Left lung (tissue), 10 donors: Measurements from ENCODE around the gene TNIK. TPM values are rescaled to one million over a fixed set of nuclear protein-coding genes. Genes with fewer than 3 reads are reported as not detected.

Experiments used
- ATAC-seq: fragments of 200-7000 bp; cut with Tn5 transposase; one replicate; pipeline ENCODE4 v1.9.1; 2020; ENCODE audit warnings: moderate library complexity
- DNase-seq, 4 donors: peaks; one replicate each; pipeline ENCODE4 v3.0.0-alpha.2; 2013 to 2020
- H3K27ac ChIP-seq, 2 donors: fragments of 200-600 bp; sonication (generic) in 1 of 2; one replicate each; pipeline versions ENCODE4 v1.5.0 to v1.8.0; 2020 to 2021
- H3K27me3 ChIP-seq, 2 donors: fragments of 200-600 bp; sonication (generic) in 1 of 2; one replicate each; pipeline versions ENCODE4 v1.5.0 to v1.8.0; 2020 to 2021
- H3K36me3 ChIP-seq, 2 donors: fragments of 200-600 bp; sonication (generic) in 1 of 2; one replicate each; pipeline versions ENCODE4 v1.5.0 to v1.8.0; 2020 to 2021
- H3K4me1 ChIP-seq, 2 donors: fragments of 200-600 bp; one replicate each; pipeline ENCODE4 v1.8.0; 2021
- H3K4me3 ChIP-seq, 2 donors: fragments of 200-600 bp; sonication (generic) in 1 of 2; one replicate each; pipeline versions ENCODE4 v1.5.0 to v1.8.0; 2020 to 2021; ENCODE audit warnings: mild to moderate bottlenecking in 1 of 2
- H3K9me3 ChIP-seq, 2 donors: fragments of 200-600 bp; sonication (generic) in 1 of 2; one replicate each; pipeline versions ENCODE4 v1.5.0 to v1.8.0; 2020 to 2021
- CTCF ChIP-seq, 2 donors: fragments of 200-600 bp; sonication (generic) in 1 of 2; IDR thresholded peaks; one replicate each; pipeline versions ENCODE4 v1.5.0 to v1.8.0; 2021; ENCODE audit warnings: antibody characterized with exemption in 2 of 2
- intact Hi-C, 2 donors: fragments of 100-400 bp; cut with DNase I; formaldehyde crosslinking; loops; one replicate each; pipeline versions ENCODE4 v1.11.2 to v1.14.2; 2022
- polyA plus RNA-seq, 6 donors: library from polyadenylated mRNA; unstranded; fragments of 120-200 nt; gene quantifications; one replicate each; pipeline ENCODE4 v1.2.1, GENCODE V29; 2013; ENCODE audit not compliant: insufficient read length in 6 of 6
- total RNA-seq, 2 donors: library from RNA; stranded (reverse); fragmentation: NEBNext Ultra II Directional; extraction: Animal tissue kit (Norgen Biotek cat#: 25700); gene quantifications; one replicate each; pipeline ENCODE4 v1.2.1, GENCODE V29; 2021
- donor health status: DM: no; HTN: yes; CAD: no.
- donor health status: DM: no; HTN: no; CAD: no.

TNIK gene
- total and polyA plus RNA-seq, 8 donors, result 14.8 to 42.0 (median 17.4) TPM

DNA sequence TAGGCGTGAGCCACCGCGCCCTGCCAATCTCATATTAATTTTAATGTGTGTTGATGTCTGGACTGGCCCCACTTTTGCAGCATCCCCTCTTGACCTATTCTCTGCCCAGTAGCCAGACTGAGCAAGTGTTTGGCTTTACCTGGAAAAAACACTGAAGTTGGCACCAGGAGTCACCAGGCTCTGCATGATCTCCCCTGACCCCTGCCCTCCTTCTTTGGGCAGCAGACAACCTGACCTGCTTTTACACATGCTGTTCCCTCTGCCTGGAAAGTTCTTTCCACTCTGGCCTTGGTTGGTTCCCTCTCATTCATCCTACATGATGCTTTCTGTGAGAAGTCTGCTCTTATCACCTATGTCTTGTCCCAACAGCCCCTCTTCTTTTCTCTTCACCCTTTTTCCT is 365.8 kb downstream of the TNIK start:
- DNase-seq, result no peak
- Histone ChIP-seq H3K4me1 (peaks cover 0 to 5% of the 10 kb centered on the region in 2 donors), H3K9me3 (no peaks in the 10 kb centered on the region), H3K4me3 (no peak overlapping the region), H3K27me3 (no peaks in the 10 kb centered on the region), H3K27ac (no peak overlapping the region), H3K36me3 (peaks cover 0 to 5% of the 10 kb centered on the region in 2 donors)
- intact Hi-C loops, result no loop called here
- TF ChIP-seq CTCF (IDR thresholded peaks at IDR 0.05), result no peak
- ATAC-seq, result no peak

GRCh38 chr3:171093462-171093861 is 366.7 kb downstream of the TNIK start:
- TF ChIP-seq CTCF (IDR thresholded peaks at IDR 0.05), result no peak
- peaks cover 0 to 5% of the 10 kb centered on the region in 2 donors for H3K36me3 ChIP-seq
- no peaks in the 10 kb centered on the region for H3K27me3 ChIP-seq
- intact Hi-C loops, result no loop called here
- H3K27ac ChIP-seq, result no peak overlapping the region
- ATAC-seq (no peak), DNase-seq (no peak)
- no peaks in the 10 kb centered on the region for H3K9me3 ChIP-seq
- no peak overlapping the region for H3K4me3 ChIP-seq
- H3K4me1 ChIP-seq, result peaks cover 0 to 5% of the 10 kb centered on the region in 2 donors

- Histone ChIP-seq H3K27me3 (no peaks in the 10 kb centered on the region), H3K4me1 (peaks cover 0 to 5% of the 10 kb centered on the region in 2 donors), H3K4me3 (no peak overlapping the region), H3K36me3 (peaks cover 0 to 5% of the 10 kb centered on the region in 2 donors), H3K27ac (no peak overlapping the region), H3K9me3 (no peaks in the 10 kb centered on the region)
- no peak for TF ChIP-seq CTCF (IDR thresholded peaks at IDR 0.05)
- peak in 2 of 4 donors; percentile 64 to 80 for DNase-seq
- peak; percentile 27 for ATAC-seq
- intact Hi-C loops, result no loop called here
These were observed 367.7 kb downstream of the TNIK start for GRCh38 chr3:171092467-171092911.

- H3K36me3 ChIP-seq, result peaks cover 0 to 8% of the 10 kb centered on the region in 2 donors
- DNase-seq (no peak), ATAC-seq (no peak)
- H3K27ac ChIP-seq, result no peak overlapping the region
- intact Hi-C loops, result no loop called here
- H3K4me1 ChIP-seq, result peaks cover 0 to 5% of the 10 kb centered on the region in 2 donors
- no peaks in the 10 kb centered on the region for H3K27me3 ChIP-seq
- no peaks in the 10 kb centered on the region for H3K9me3 ChIP-seq
- no peak for TF ChIP-seq CTCF (IDR thresholded peaks at IDR 0.05)
- H3K4me3 ChIP-seq, result no peak overlapping the region
These were observed 369.9 kb downstream of the TNIK start for GRCh38 chr3:171090321-171090720.

DNA sequence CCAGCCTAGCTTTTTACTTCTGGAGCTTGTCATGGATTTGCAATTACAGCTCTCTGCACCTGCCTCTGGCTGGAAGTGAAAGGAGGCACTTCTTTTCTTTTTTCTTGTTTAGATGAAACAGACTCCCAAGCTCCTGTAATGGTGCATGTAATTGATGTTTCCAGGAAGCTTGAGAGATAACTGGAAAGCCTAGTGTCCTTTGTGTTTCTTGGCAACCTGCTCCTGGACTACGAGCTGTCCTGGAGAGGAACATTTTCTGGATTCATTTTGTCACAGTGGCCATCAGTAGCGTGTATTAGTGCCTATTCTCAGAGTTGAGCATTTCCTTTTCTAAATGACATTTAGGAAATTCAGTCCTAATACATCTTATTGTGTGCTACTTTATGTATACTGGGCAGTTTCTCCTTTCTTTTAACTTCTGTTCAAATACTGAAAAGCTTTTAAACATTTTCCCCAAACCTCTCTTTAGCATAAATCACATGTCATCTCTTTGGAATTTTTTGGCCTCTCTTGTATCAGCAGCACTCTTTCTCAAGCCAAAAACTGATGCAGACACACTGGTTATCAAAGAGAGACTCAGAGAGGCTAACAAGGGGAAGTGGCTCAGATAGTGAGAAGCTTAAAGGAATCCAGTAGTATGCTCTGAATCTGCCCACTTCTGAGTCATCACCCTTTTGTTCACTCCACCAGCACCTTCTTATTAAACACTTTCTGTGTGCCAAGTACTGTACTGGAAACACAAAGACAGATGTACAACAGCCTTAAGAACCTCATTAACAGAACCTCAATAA is 371.0 kb downstream of the TNIK start:
- DNase-seq, result peak in 2 of 4 donors; percentile 25 to 33
- no peak for TF ChIP-seq CTCF (IDR thresholded peaks at IDR 0.05)
- intact Hi-C loops, result no loop called here
- Histone ChIP-seq H3K27me3 (no peaks in the 10 kb centered on the region), H3K27ac (no peak overlapping the region), H3K9me3 (no peaks in the 10 kb centered on the region), H3K36me3 (peaks cover 0 to 8% of the 10 kb centered on the region in 2 donors), H3K4me1 (peaks cover 0 to 5% of the 10 kb centered on the region in 2 donors), H3K4me3 (no peak overlapping the region)
- ATAC-seq, result peak; percentile 72
